ENCODE data around the gene SLC38A2. TPM values are rescaled to one million over a fixed set of nuclear protein-coding genes. Genes with fewer than 3 reads are reported as not detected.

SLC38A2 gene
- total RNA-seq, 1 experiment from 2014 or later: 381 TPM

GRCh38 chr12:46408441-46408840 is 35.9 kb upstream of the SLC38A2 start:
- TF ChIP-seq IRF2 (CRISPR knock-in tag; IDR thresholded peaks at IDR 0.05; ENCODE audit: borderline replicate concordance, low read depth): no peak
- TF ChIP-seq NFYB (CRISPR knock-in tag; conservative IDR thresholded peaks at IDR 0.05; ENCODE audit: low read depth): no peak
- TF ChIP-seq FOXK1 (CRISPR knock-in tag; IDR thresholded peaks at IDR 0.05): no peak
- no peak for TF ChIP-seq SP1 (CRISPR knock-in tag; conservative IDR thresholded peaks at IDR 0.05)
- no peak for TF ChIP-seq HMGA2 (CRISPR knock-in tag; IDR thresholded peaks at IDR 0.05)
- no peak for TF ChIP-seq ZNF263 (CRISPR knock-in tag; IDR thresholded peaks at IDR 0.05; ENCODE audit: low read depth)
- TF ChIP-seq RORB (CRISPR knock-in tag; IDR thresholded peaks at IDR 0.05): no peak
- no peak for TF ChIP-seq IRF1 (CRISPR knock-in tag; IDR thresholded peaks at IDR 0.05)
- TF ChIP-seq ZBTB21 (CRISPR knock-in tag; IDR thresholded peaks at IDR 0.05; ENCODE audit: borderline replicate concordance): no peak
- TF ChIP-seq E2F1 (CRISPR knock-in tag; IDR thresholded peaks at IDR 0.05): no peak
- no peak for TF ChIP-seq TEAD4 (CRISPR knock-in tag; IDR thresholded peaks at IDR 0.05)
- TF ChIP-seq FOXP4 (CRISPR knock-in tag; IDR thresholded peaks at IDR 0.05): no peak
- TF ChIP-seq ZNF219 (CRISPR knock-in tag; IDR thresholded peaks at IDR 0.05; ENCODE audit: borderline replicate concordance): no peak
- TF ChIP-seq ATF6 (CRISPR knock-in tag; IDR thresholded peaks at IDR 0.05): no peak
- no peak for TF ChIP-seq ZBTB43 (CRISPR knock-in tag; IDR thresholded peaks at IDR 0.05)
- TF ChIP-seq ETV6 (CRISPR knock-in tag; IDR thresholded peaks at IDR 0.05): no peak
- no peak for TF ChIP-seq MLX (CRISPR knock-in tag; IDR thresholded peaks at IDR 0.05)
- no peak for TF ChIP-seq RELA (CRISPR knock-in tag; IDR thresholded peaks at IDR 0.05; ENCODE audit: borderline replicate concordance)
- TF ChIP-seq ATF3 (CRISPR knock-in tag; conservative IDR thresholded peaks at IDR 0.05): no peak
- TF ChIP-seq E2F5 (CRISPR knock-in tag; IDR thresholded peaks at IDR 0.05): no peak
- ChIA-PET POLR2A (no interaction called here), CTCF (no interaction called here)
- DNase-seq (ENCODE audit: low spot score) (no peak), ATAC-seq (no peak)
- Mint-ChIP-seq H3K9me3 (peaks cover 5% of the 10 kb centered on the region), H3K36me3 (peaks cover 8% of the 10 kb centered on the region; the same call in 1 of the 2 replicates), H3K27ac (no peak overlapping the region), H3K4me1 (peaks cover 24% of the 10 kb centered on the region), H3K27me3 (ENCODE audit: low read depth) (no peaks in the 10 kb centered on the region), H3K4me3 (no peak overlapping the region)
